A549 (cell line): ENCODE results near the gene ZNF384.

Source experiments
- TF ChIP-seq, protein P1 (sequence below): fragments of 200-600 bp; sonication (generic); IDR thresholded peaks from 2 replicates; pipeline ENCODE4 v1.6.1; 2016; ENCODE audit warnings: antibody characterized with exemption, mild to moderate bottlenecking, moderate library complexity
- TF ChIP-seq, protein P2 (sequence below): IDR thresholded peaks from 2 replicates; pipeline ENCODE4 v1.6.1; 2012

DNA sequence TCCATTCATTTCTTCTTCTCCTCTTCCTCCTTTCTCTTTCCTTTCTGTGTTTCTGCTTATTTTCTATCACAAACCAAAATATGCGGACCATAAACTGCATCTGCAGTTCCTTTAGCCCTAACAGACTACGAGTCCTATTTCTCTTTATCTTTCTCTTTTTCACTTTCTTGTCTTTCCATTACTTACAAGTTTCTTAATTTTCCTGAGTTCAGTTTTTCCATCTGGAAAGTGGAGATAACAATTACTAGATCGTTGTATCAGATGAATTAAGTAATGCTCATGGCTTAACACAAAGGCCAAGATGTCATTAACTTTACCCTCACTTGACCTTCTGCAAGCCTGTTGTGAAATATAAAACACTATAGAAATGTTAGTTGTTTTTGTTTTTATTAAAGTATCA is 33.7 kb upstream of the ZNF384 start:
- TF ChIP-seq, protein P1, sequence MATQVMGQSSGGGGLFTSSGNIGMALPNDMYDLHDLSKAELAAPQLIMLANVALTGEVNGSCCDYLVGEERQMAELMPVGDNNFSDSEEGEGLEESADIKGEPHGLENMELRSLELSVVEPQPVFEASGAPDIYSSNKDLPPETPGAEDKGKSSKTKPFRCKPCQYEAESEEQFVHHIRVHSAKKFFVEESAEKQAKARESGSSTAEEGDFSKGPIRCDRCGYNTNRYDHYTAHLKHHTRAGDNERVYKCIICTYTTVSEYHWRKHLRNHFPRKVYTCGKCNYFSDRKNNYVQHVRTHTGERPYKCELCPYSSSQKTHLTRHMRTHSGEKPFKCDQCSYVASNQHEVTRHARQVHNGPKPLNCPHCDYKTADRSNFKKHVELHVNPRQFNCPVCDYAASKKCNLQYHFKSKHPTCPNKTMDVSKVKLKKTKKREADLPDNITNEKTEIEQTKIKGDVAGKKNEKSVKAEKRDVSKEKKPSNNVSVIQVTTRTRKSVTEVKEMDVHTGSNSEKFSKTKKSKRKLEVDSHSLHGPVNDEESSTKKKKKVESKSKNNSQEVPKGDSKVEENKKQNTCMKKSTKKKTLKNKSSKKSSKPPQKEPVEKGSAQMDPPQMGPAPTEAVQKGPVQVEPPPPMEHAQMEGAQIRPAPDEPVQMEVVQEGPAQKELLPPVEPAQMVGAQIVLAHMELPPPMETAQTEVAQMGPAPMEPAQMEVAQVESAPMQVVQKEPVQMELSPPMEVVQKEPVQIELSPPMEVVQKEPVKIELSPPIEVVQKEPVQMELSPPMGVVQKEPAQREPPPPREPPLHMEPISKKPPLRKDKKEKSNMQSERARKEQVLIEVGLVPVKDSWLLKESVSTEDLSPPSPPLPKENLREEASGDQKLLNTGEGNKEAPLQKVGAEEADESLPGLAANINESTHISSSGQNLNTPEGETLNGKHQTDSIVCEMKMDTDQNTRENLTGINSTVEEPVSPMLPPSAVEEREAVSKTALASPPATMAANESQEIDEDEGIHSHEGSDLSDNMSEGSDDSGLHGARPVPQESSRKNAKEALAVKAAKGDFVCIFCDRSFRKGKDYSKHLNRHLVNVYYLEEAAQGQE = no peak
- TF ChIP-seq, protein P2, sequence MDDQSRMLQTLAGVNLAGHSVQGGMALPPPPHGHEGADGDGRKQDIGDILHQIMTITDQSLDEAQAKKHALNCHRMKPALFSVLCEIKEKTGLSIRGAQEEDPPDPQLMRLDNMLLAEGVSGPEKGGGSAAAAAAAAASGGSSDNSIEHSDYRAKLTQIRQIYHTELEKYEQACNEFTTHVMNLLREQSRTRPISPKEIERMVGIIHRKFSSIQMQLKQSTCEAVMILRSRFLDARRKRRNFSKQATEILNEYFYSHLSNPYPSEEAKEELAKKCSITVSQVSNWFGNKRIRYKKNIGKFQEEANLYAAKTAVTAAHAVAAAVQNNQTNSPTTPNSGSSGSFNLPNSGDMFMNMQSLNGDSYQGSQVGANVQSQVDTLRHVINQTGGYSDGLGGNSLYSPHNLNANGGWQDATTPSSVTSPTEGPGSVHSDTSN = no peak
